ENCODE measurements around the gene PMEL. TPM values are rescaled to one million over a fixed set of nuclear protein-coding genes. Genes with fewer than 3 reads are reported as not detected.

Gene PMEL
- total RNA-seq, 1 donor from 2014 or later, result 136 TPM

DNA sequence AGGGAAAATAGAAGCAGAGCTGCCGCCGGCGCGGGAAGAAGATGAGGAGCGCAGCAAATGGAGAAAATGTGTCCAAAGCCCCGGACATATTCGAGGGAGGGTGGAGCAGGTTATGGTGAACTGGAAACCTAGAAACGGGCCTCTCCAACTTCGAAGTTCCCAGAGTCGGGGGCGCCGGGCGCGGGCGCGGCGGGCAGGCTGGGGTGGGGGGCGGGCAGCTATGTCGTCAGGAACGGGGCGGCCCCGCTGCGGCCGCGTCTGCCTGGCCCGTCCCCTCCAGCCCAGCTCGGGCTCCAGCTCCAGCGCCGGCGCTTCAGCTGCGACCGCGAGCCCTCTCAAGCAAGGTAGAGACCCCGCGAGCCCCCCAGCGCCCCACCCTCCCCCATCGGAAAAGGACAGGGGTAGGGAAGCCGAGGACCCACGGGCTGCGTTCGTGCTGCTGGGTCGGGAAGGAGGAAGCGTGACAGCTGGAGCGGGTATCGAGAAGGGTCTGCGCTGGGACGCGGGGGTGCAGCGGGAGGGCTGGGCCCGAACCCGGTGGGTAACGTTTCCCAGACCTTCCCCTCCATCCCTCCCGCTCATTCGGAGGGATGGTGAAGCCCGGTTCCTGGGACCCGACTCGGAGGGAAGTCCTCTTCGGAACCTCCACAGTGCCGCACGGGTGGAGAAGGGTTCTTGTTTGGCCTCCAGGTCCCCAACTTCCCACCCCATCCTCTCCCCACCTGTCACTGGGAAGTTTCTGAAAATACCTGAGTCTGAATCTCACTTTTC, 33.9 kb downstream of the PMEL start:
- TF ChIP-seq, protein P1, sequence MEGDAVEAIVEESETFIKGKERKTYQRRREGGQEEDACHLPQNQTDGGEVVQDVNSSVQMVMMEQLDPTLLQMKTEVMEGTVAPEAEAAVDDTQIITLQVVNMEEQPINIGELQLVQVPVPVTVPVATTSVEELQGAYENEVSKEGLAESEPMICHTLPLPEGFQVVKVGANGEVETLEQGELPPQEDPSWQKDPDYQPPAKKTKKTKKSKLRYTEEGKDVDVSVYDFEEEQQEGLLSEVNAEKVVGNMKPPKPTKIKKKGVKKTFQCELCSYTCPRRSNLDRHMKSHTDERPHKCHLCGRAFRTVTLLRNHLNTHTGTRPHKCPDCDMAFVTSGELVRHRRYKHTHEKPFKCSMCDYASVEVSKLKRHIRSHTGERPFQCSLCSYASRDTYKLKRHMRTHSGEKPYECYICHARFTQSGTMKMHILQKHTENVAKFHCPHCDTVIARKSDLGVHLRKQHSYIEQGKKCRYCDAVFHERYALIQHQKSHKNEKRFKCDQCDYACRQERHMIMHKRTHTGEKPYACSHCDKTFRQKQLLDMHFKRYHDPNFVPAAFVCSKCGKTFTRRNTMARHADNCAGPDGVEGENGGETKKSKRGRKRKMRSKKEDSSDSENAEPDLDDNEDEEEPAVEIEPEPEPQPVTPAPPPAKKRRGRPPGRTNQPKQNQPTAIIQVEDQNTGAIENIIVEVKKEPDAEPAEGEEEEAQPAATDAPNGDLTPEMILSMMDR (conservative IDR thresholded peaks at IDR 0.05), result no peak
- Mint-ChIP-seq H3K36me3 (peaks cover 4% of the 10 kb centered on the region), H3K27ac (peak overlapping the region; percentile 97), H3K4me1 (ENCODE audit: unreplicated experiment) (peaks cover 22% of the 10 kb centered on the region), H3K27me3 (peaks cover 40% of the 10 kb centered on the region), H3K4me3 (peak overlapping the region; percentile 97), H3K9me3 (no peaks in the 10 kb centered on the region)
- no peak for DNase-seq (ENCODE audit: extremely low spot score, unreplicated experiment)

GRCh38 chr12:55931317-55931779, 34.5 kb downstream of the PMEL start:
- Mint-ChIP-seq H3K27ac (peak overlapping the region; percentile 97), H3K27me3 (peaks cover 38% of the 10 kb centered on the region), H3K4me3 (peak overlapping the region; percentile 97), H3K4me1 (ENCODE audit: unreplicated experiment) (peaks cover 22% of the 10 kb centered on the region), H3K36me3 (peaks cover 4% of the 10 kb centered on the region), H3K9me3 (no peaks in the 10 kb centered on the region)
- DNase-seq (ENCODE audit: extremely low spot score, unreplicated experiment), result no peak
- TF ChIP-seq, protein P1 (conservative IDR thresholded peaks at IDR 0.05), result no peak

GRCh38 chr12:55930771-55931316, 35.0 kb downstream of the PMEL start, which contains the start of gene DGKA:
DGKA (plus strand) TSS chr12:55931162; CDS start chr12:55936504, 5,342 bp downstream.
- TF ChIP-seq, protein P1 (conservative IDR thresholded peaks at IDR 0.05), result peak; percentile 76
- Mint-ChIP-seq H3K9me3 (no peaks in the 10 kb centered on the region), H3K4me3 (peak within 1 kb of the TSS; percentile 97)

GRCh38 chr12:55929306-55929791, 36.5 kb downstream of the PMEL start:
- H3K9me3 Mint-ChIP-seq, result no peaks in the 10 kb centered on the region
- TF ChIP-seq, protein P1 (conservative IDR thresholded peaks at IDR 0.05), result no peak
- H3K4me3 Mint-ChIP-seq, result peak overlapping the region; percentile 79
- no peak for DNase-seq (ENCODE audit: extremely low spot score, unreplicated experiment)
- peaks cover 23% of the 10 kb centered on the region for H3K27me3 Mint-ChIP-seq
- peaks cover 33% of the 10 kb centered on the region for H3K4me1 Mint-ChIP-seq (ENCODE audit: unreplicated experiment)
- H3K27ac Mint-ChIP-seq, result peak overlapping the region; percentile 97
- peaks cover 7% of the 10 kb centered on the region for H3K36me3 Mint-ChIP-seq

More at GRCh38 chr12:55930771-55931316, 35.0 kb downstream of the PMEL start, which contains the start of gene DGKA:
- peak within 1 kb of the TSS; percentile 97 for H3K27ac Mint-ChIP-seq
- H3K4me1 Mint-ChIP-seq (ENCODE audit: unreplicated experiment), result peaks cover 22% of the 10 kb centered on the region
- H3K27me3 Mint-ChIP-seq, result peaks cover 35% of the 10 kb centered on the region
- DNase-seq (ENCODE audit: extremely low spot score, unreplicated experiment), result no peak
- peaks cover 4% of the 10 kb centered on the region for H3K36me3 Mint-ChIP-seq

DNA sequence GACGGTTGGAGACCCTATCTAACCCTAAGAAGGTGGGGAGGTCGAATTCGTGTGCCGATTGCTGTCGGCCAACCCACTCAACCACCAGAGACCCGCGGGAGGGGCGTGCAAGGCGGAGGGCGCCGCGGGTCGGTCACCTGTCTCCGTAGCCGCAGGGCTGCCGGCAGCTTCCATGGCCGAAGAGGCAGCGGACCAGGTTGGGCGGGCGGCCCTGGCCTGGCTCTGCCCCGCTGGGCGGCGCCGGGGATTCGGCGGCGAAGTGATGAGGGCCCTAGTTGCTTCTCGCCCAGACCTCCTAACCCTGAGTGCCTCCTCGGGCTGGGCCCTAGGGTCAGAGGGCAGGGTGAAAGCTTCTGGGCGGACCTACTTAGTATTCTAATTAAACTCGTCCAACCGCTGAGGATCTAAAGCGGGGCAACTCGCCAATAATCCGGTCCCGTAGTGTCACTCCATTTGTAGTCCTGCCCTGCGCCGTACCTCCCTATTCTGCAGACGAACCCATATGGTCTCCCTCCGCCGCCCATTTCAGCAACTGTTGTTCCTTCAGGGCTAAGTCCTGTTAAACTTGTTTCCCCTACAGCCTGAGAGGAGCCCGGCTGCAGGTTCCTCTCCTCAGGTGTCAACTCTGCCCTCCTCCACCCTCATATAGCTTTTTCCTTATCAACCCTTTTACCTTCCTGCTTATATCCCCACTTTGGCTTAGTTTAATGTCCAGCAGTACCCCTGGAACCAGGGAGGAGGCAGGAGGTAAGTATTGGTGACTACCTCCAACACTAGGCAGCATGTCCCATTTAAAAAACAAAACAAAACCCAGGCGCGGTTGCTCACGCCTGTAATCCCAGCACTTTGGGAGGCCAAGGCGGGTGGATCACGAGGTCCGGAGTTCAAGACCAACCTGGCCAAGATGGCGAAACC, 38.0 kb downstream of the PMEL start, which contains the start of gene PYM1:
Gene PYM1 (minus strand): TSS at position 307 of the 915 bp plus-strand sequence. CDS start 133 bp downstream, at position 174.
- peak; percentile 75 for DNase-seq (ENCODE audit: extremely low spot score, unreplicated experiment)
- Mint-ChIP-seq H3K27ac (peak within 1 kb of the TSS; percentile 100), H3K36me3 (peaks cover 7% of the 10 kb centered on the region), H3K4me3 (peak within 1 kb of the TSS; percentile 94), H3K27me3 (peaks cover 11% of the 10 kb centered on the region), H3K4me1 (ENCODE audit: unreplicated experiment) (peaks cover 36% of the 10 kb centered on the region), H3K9me3 (no peaks in the 10 kb centered on the region)
- TF ChIP-seq, protein P1 (conservative IDR thresholded peaks at IDR 0.05), result no peak
